IMR-90 (cell line): ENCODE measurements around the gene ERVW-1. TPM values are rescaled to one million over a fixed set of nuclear protein-coding genes. Genes with fewer than 3 reads are reported as not detected.
A peak's percentile ranks its signal among the peaks of the same experiment; 100 is the strongest.

Source experiments
- ATAC-seq: fragments of 200-7000 bp; cut with Tn5 transposase; 2 replicates; pipeline ENCODE4 v1.9.1; 2020; ENCODE audit warnings: low read depth, mild to moderate bottlenecking, moderate library complexity
- BruUV-seq: library from RNA; stranded (reverse); fragments of 400-500 nt; replicated peaks from 2 replicates; lab custom pipeline; 2021; lab: Mats Ljungman, UMichigan
- CTCF ChIA-PET: fragments of 300-600 bp; formaldehyde crosslinking; extraction: SDS; loops from one replicate; lab custom pipeline; 2021; ENCODE audit warnings: antibody characterized with exemption; lab: Yijun Ruan, JAX
- POLR2A ChIA-PET: fragments of 300-600 bp; sonication (Branson Sonifier 250); formaldehyde crosslinking; loops from one replicate; lab custom pipeline; 2022; ENCODE audit warnings: antibody characterized with exemption; ENCODE audit not compliant: unreplicated experiment; lab: Charles Lee
- DNase-seq: peaks from one replicate; pipeline ENCODE4 v3.0.0; 2013
- H2AFZ ChIP-seq: replicated peaks from 2 replicates; pipeline ENCODE3; 2013; ENCODE audit warnings: low read length, mild to moderate bottlenecking; ENCODE audit not compliant: poor library complexity
- H2AK5ac ChIP-seq: 2 replicates; pipeline ENCODE4 v1.6.1; 2013; ENCODE audit warnings: low read depth, low read length, inconsistent platforms
- H2AK9ac ChIP-seq: replicated peaks from 2 replicates; pipeline ENCODE3; 2013; ENCODE audit warnings: mild to moderate bottlenecking, low read depth, low read length, moderate library complexity; ENCODE audit not compliant: poor library complexity
- H2BK120ac ChIP-seq: 2 replicates; pipeline ENCODE4 v1.6.1; 2013; ENCODE audit warnings: low read depth, low read length, inconsistent platforms
- H2BK15ac ChIP-seq: 3 replicates; pipeline ENCODE4 v1.6.1; 2013; ENCODE audit warnings: low read depth, low read length, inconsistent platforms
- H2BK20ac ChIP-seq: 2 replicates; pipeline ENCODE4 v1.6.1; 2013; ENCODE audit warnings: low read depth, mild to moderate bottlenecking, inconsistent platforms, low read length, moderate library complexity
- H2BK5ac ChIP-seq: 2 replicates; pipeline ENCODE4 v1.6.1; 2013; ENCODE audit warnings: mild to moderate bottlenecking, low read depth, low read length, inconsistent platforms; ENCODE audit not compliant: poor library complexity, severe bottlenecking
- H3K14ac ChIP-seq: replicated peaks from 2 replicates; pipeline ENCODE4 v1.6.1; 2013; ENCODE audit warnings: low read depth, low read length, inconsistent platforms
- H3K18ac ChIP-seq: 2 replicates; pipeline ENCODE4 v1.6.1; 2013; ENCODE audit warnings: low read depth, low read length, control low read depth
- H3K23ac ChIP-seq: 2 replicates; pipeline ENCODE4 v1.6.1; 2013; ENCODE audit warnings: low read depth, low read length, inconsistent platforms
- H3K27ac ChIP-seq: 2 replicates; pipeline ENCODE4 v1.5.1; 2013; ENCODE audit warnings: mild to moderate bottlenecking, control low read depth, low read length; ENCODE audit not compliant: insufficient read depth
- H3K27me3 ChIP-seq: 2 replicates; pipeline ENCODE4 v1.6.1; 2013; ENCODE audit warnings: low read length; ENCODE audit not compliant: control insufficient read depth, insufficient read depth
- H3K36me3 ChIP-seq: 2 replicates; pipeline ENCODE4 v1.6.1; 2013; ENCODE audit warnings: low read length, mixed read lengths; ENCODE audit not compliant: control insufficient read depth, insufficient read depth
- H3K4ac ChIP-seq: 2 replicates; pipeline ENCODE4 v1.6.1; 2013; ENCODE audit warnings: low read depth, low read length, inconsistent platforms
- H3K4me1 ChIP-seq: 2 replicates; pipeline ENCODE4 v1.6.1; 2013; ENCODE audit warnings: low read length, mixed read lengths; ENCODE audit not compliant: control insufficient read depth, insufficient read depth
- H3K4me2 ChIP-seq: 2 replicates; pipeline ENCODE4 v1.6.1; 2013; ENCODE audit warnings: low read depth, mild to moderate bottlenecking, control low read depth, low read length, moderate library complexity
- H3K4me3 ChIP-seq: 2 replicates; pipeline ENCODE4 v1.5.1; 2013; ENCODE audit warnings: low read depth, mild to moderate bottlenecking, control low read depth, low read length, moderate library complexity; ENCODE audit not compliant: insufficient read depth
- H3K56ac ChIP-seq: 2 replicates; pipeline ENCODE4 v1.6.1; 2013; ENCODE audit warnings: low read length, inconsistent platforms; ENCODE audit not compliant: insufficient read depth; ENCODE audit errors: extremely low read depth
- H3K79me1 ChIP-seq, 2 experiments: 2 replicates each; pipeline ENCODE4 v1.6.1; 2013; ENCODE audit warnings: low read length in 2 of 2, inconsistent platforms in 1 of 2, low read depth in 1 of 2
- H3K9ac ChIP-seq: 2 replicates; pipeline ENCODE4 v1.6.1; 2013; ENCODE audit warnings: low read depth, low read length, control low read depth
- H3K9me1 ChIP-seq: 2 replicates; pipeline ENCODE4 v1.6.1; 2013; ENCODE audit warnings: low read length, inconsistent platforms; ENCODE audit not compliant: insufficient read depth
- H3K9me3 ChIP-seq: 2 replicates; pipeline ENCODE4 v1.6.1; 2013; ENCODE audit warnings: low read length; ENCODE audit not compliant: control insufficient read depth, insufficient read depth
- H4K20me1 ChIP-seq: 2 replicates; pipeline ENCODE4 v1.6.1; 2013; ENCODE audit warnings: low read length, inconsistent platforms; ENCODE audit not compliant: insufficient read depth
- H4K5ac ChIP-seq: 2 replicates; pipeline ENCODE4 v1.6.1; 2013; ENCODE audit warnings: mild to moderate bottlenecking, low read depth, low read length, control low read depth
- H4K8ac ChIP-seq, 2 experiments: 2 replicates each; pipeline ENCODE4 v1.6.1; 2013; ENCODE audit warnings: low read depth in 2 of 2, low read length in 2 of 2, control low read depth in 1 of 2, inconsistent platforms in 1 of 2
- H4K91ac ChIP-seq: 2 replicates; pipeline ENCODE4 v1.6.1; 2013; ENCODE audit warnings: low read depth, low read length, inconsistent platforms; ENCODE audit not compliant: insufficient read depth
- CEBPB ChIP-seq: IDR thresholded peaks from 2 replicates; pipeline ENCODE4 v1.6.1; 2012; ENCODE audit warnings: low read depth, low read length, improper control_type of control experiment
- WGBS, 2 experiments: methylation state at CpG; one replicate each; pipeline versions ENCODE4 v1.1.5 to v1.1.7; 2013; ENCODE audit warnings: missing lambda C conversion rate in 2 of 2; ENCODE audit not compliant: insufficient read length in 1 of 2; ENCODE audit errors: extremely low coverage in 2 of 2; 5-methylcytosine and 5-hydroxymethylcytosine counted together
- dilution Hi-C: fragments of 300-500 bp; cut with HindIII; formaldehyde crosslinking; loops from one replicate; pipeline ENCODE4 v1.14.3; 2018; ENCODE audit warnings: low sequenced_read_pairs; ENCODE audit not compliant: unreplicated experiment
- in situ Hi-C: fragments of 300-500 bp; cut with MboI; formaldehyde crosslinking; loops from 3 replicates; pipeline ENCODE4 v1.14.3; 2019; ENCODE audit warnings: low sequenced_read_pairs, inconsistent platforms, mixed read lengths
- intact Hi-C: fragments of 100-400 bp; cut with micrococcal nuclease; formaldehyde crosslinking; loops from 2 replicates; pipeline ENCODE4 v1.10.0; 2022
- polyA plus RNA-seq, 3 experiments: library from polyadenylated mRNA; depleted of rRNA; stranded (reverse); fragments of >200 nt; gene quantifications; 2 replicates each; pipeline ENCODE4 v1.2.3, GENCODE V29; 2012; ENCODE audit warnings: low replicate concordance in 1 of 3
- total RNA-seq: library from RNA; depleted of rRNA; stranded (reverse); fragments of >200 nt; gene quantifications from 2 replicates; pipeline ENCODE4 v1.2.3, GENCODE V29; 2012; rRNA removed

The ERVW-1 gene
- total and polyA plus RNA-seq, 2 of the 4 experiments (the other 2 are of a cell fraction), result not detected

DNA sequence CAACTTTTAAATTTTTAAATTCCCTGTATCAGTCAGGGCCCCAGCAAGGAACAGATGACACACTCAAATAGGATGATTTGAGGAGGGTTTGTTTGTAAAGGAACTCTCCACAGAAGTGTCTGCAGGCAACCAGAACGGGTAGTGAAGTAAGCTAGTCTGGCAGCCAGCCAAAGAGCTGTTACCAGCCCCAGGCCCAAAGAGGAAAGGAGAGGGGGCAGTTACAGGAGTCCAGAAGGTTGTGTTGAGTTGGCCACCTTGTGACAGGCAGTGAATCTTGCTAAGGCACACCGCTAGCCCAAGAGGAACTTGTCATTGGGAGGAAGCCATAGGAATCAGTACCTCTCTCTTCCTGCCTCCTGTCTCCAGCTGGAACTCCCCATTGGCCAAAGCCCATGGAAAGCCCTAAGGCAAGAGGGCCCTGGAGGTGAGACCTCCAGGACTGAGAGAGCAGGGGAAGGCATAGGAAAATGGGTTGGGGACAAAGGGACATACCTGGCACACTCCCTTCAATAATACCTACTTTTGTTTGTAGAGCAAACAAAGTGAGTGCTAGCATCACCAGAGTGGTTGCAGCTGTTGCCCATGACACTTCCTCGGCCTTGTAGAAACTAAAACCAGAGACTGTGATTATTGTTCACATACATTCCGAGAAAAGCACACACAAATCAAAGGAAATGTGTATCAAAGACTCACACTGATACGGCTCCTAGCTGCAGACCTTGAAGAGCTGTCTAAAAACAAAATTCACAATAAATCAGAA lies 55.9 kb downstream of the ERVW-1 start:
- no TSS peak for BruUV-seq
- 0 out of 2 replicates have a peak, but pooled peaks cover 4% of the 10 kb centered on the region for H3K9me1 ChIP-seq
- intact Hi-C loops, result no loop called here
- no peak overlapping the region for H4K8ac ChIP-seq
- H3K4ac ChIP-seq, result no peak overlapping the region
- no peak overlapping the region for H2BK20ac ChIP-seq
- H2BK15ac ChIP-seq, result no peak overlapping the region
- no peaks in the 10 kb centered on the region for H3K36me3 ChIP-seq
- H2AK5ac ChIP-seq, result no peak overlapping the region
- H3K4me3 ChIP-seq, result no peak overlapping the region
- CTCF ChIA-PET, result interaction anchor here (1.6 to 1.8 kb wide), 2 partner anchors 9 to 26 kb away, joined by 4 to 7 read pairs; partner anchors contain the start of gene GATAD1
- H3K9ac ChIP-seq, result no peak overlapping the region
- no peak overlapping the region for H4K5ac ChIP-seq
- H3K14ac ChIP-seq, result no peak overlapping the region
- H4K20me1 ChIP-seq, result no peaks in the 10 kb centered on the region
- no peak overlapping the region for H3K27ac ChIP-seq
- no peak overlapping the region for H4K91ac ChIP-seq
- no peak for TF ChIP-seq CEBPB
- no peaks in the 10 kb centered on the region for H3K79me1 ChIP-seq
- whole genome bisulfite sequencing, 2 experiments, result no CpG with 5 or more reads among the region's 5 CpGs
- H3K23ac ChIP-seq, result no peak overlapping the region; the same call in 1 of the 2 replicates
- H3K56ac ChIP-seq, result no peak overlapping the region
- no peak overlapping the region for H3K18ac ChIP-seq
- peak; percentile 15 for DNase-seq
- POLR2A ChIA-PET, result no interaction called here
- no peak overlapping the region for H2BK5ac ChIP-seq
- in situ Hi-C loops, result no loop called here
- peak overlapping the region; percentile 59 for H2AFZ ChIP-seq
- H3K27me3 ChIP-seq, result peaks cover 2% of the 10 kb centered on the region; the same call in 1 of the 2 replicates
- no peak overlapping the region for H3K4me2 ChIP-seq
- no peak overlapping the region for H2AK9ac ChIP-seq
- no peak overlapping the region for H2BK120ac ChIP-seq
- H3K9me3 ChIP-seq, result no peaks in the 10 kb centered on the region
- 0 out of 2 replicates have a peak, but pooled peaks have one; percentile 19 for ATAC-seq
- no peaks in the 10 kb centered on the region; the same call in 1 of the 2 replicates for H3K4me1 ChIP-seq
- dilution Hi-C loops, result no loop called here

Other genes starting within 250 kb of the ERVW-1 start
- gene KRIT1, start 232.0 kb downstream of the ERVW-1 start, total RNA-seq, result 38.2 and 40.3 TPM in 2 replicates
- gene KRIT1, start 232.0 kb downstream of the ERVW-1 start, polyA plus RNA-seq (2012; rRNA removed), result 19.7 and 22.9 TPM in 2 replicates
- 33.9 and 39.4 TPM in 2 replicates for gene ANKIB1, start 232.0 kb downstream of the ERVW-1 start, total RNA-seq
- gene ANKIB1, start 232.0 kb downstream of the ERVW-1 start, polyA plus RNA-seq (2012; rRNA removed), result 17.9 and 18.7 TPM in 2 replicates
- gene GATAD1, start 30.5 kb downstream of the ERVW-1 start, total RNA-seq, result 9.3 and 10.3 TPM in 2 replicates
- gene GATAD1, start 30.5 kb downstream of the ERVW-1 start, polyA plus RNA-seq (2012; rRNA removed), result 12.2 and 15.2 TPM in 2 replicates
- gene PEX1, start 50.6 kb upstream of the ERVW-1 start, total RNA-seq, result 12.7 and 13.9 TPM in 2 replicates
- 6.8 and 8.1 TPM in 2 replicates for gene PEX1, start 50.6 kb upstream of the ERVW-1 start, polyA plus RNA-seq (2012; rRNA removed)
- gene RBM48, start 50.8 kb upstream of the ERVW-1 start, total RNA-seq, result 5.6 and 10.6 TPM in 2 replicates
- gene RBM48, start 50.8 kb upstream of the ERVW-1 start, polyA plus RNA-seq (2012; rRNA removed), result 3.2 and 5.1 TPM in 2 replicates
- gene FAM133B, start 112.4 kb upstream of the ERVW-1 start, total RNA-seq, result 5.4 and 16.4 TPM in 2 replicates
- gene FAM133B, start 112.4 kb upstream of the ERVW-1 start, polyA plus RNA-seq (2012; rRNA removed), result 9.5 and 10.6 TPM in 2 replicates